HEK293T (cell line): Measurements from ENCODE around the gene CEP68.

Source experiments
- CTCF ChIA-PET: fragments of 350-600 bp; formaldehyde crosslinking; extraction: SDS; loops from one replicate; lab custom pipeline; 2021; ENCODE audit warnings: antibody characterized with exemption, inconsistent platforms; lab: Yijun Ruan, JAX
- POLR2A ChIA-PET: fragments of 350-600 bp; formaldehyde crosslinking; extraction: SDS; loops from one replicate; lab custom pipeline; 2020; ENCODE audit warnings: antibody characterized with exemption, inconsistent platforms; lab: Yijun Ruan, JAX
- DNase-seq: peaks from one replicate; pipeline ENCODE4 v3.0.0; 2012; ENCODE audit warnings: mixed read lengths; ENCODE audit errors: extremely low spot score
- ARNT ChIP-seq: fragments of 450-650 bp; IDR thresholded peaks from 2 replicates; pipeline ENCODE4 v1.6.1; 2017; ENCODE audit warnings: mild to moderate bottlenecking
- BHLHE40 ChIP-seq: fragments of 450-650 bp; IDR thresholded peaks from 2 replicates; pipeline ENCODE4 v1.6.1; 2016; ENCODE audit warnings: mild to moderate bottlenecking, moderate library complexity, borderline replicate concordance
- CTBP1 ChIP-seq: fragments of 450-650 bp; IDR thresholded peaks from 2 replicates; pipeline ENCODE4 v1.6.1; 2016; ENCODE audit warnings: borderline replicate concordance
- ELF4 ChIP-seq: fragments of 450-650 bp; IDR thresholded peaks from 2 replicates; pipeline ENCODE4 v1.6.1; 2017; ENCODE audit warnings: antibody characterized with exemption
- FOXA1 ChIP-seq: fragments of 450-650 bp; IDR thresholded peaks from 2 replicates; pipeline ENCODE4 v1.6.1; 2016; ENCODE audit warnings: mild to moderate bottlenecking
- FOXK2 ChIP-seq: fragments of 450-650 bp; IDR thresholded peaks from 2 replicates; pipeline ENCODE4 v1.6.1; 2016; ENCODE audit warnings: mild to moderate bottlenecking
- FOXM1 ChIP-seq: fragments of 450-650 bp; IDR thresholded peaks from 2 replicates; pipeline ENCODE4 v1.6.1; 2017; ENCODE audit warnings: mild to moderate bottlenecking, borderline replicate concordance
- HDGF ChIP-seq: fragments of 450-650 bp; IDR thresholded peaks from 2 replicates; pipeline ENCODE4 v1.6.1; 2017; ENCODE audit warnings: antibody characterized with exemption, borderline replicate concordance
- L3MBTL2 ChIP-seq: fragments of 450-650 bp; conservative IDR thresholded peaks from 2 replicates; pipeline ENCODE4 v1.6.1; 2016; ENCODE audit warnings: mild to moderate bottlenecking
- LEF1 ChIP-seq: fragments of 450-650 bp; IDR thresholded peaks from 2 replicates; pipeline ENCODE4 v1.6.1; 2017; ENCODE audit warnings: mild to moderate bottlenecking, borderline replicate concordance
- NFRKB ChIP-seq: fragments of 450-650 bp; IDR thresholded peaks from 2 replicates; pipeline ENCODE4 v1.6.1; 2016; ENCODE audit warnings: mild to moderate bottlenecking, moderate library complexity
- SP1 ChIP-seq: fragments of 450-650 bp; IDR thresholded peaks from 2 replicates; pipeline ENCODE4 v1.6.1; 2017
- SUZ12 ChIP-seq: fragments of 450-650 bp; IDR thresholded peaks from 2 replicates; pipeline ENCODE4 v1.6.1; 2016; ENCODE audit warnings: mild to moderate bottlenecking
- TARDBP ChIP-seq: fragments of 450-650 bp; IDR thresholded peaks from 2 replicates; pipeline ENCODE4 v1.6.1; 2016
- ZNF384 ChIP-seq: fragments of 450-650 bp; IDR thresholded peaks from 2 replicates; pipeline ENCODE4 v1.6.1; 2016
- TF ChIP-seq, protein P1 (sequence below): fragments of 450-650 bp; IDR thresholded peaks from 2 replicates; pipeline ENCODE4 v1.6.1; 2016

CEP68 gene

DNA sequence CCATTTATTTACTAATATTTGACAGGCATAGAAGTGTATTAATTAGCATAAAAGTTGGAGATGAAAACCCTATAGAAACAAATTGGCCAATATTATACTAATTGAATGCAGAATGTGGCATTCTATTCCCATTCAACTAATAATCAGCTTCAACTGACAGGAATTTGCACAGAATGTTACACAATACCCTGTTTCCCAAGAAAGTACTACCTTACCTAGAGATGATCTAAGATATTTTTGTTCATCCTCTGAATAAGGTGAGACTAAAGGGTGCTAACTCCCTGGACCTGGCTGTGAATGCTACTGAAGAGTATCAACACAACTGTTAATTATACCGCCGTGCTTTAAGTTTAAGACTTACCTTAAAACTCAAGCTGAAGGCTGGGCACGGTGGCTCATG, 28.9 kb downstream of the CEP68 start:
- CTCF ChIA-PET: no interaction called here
- POLR2A ChIA-PET: no interaction called here

DNA sequence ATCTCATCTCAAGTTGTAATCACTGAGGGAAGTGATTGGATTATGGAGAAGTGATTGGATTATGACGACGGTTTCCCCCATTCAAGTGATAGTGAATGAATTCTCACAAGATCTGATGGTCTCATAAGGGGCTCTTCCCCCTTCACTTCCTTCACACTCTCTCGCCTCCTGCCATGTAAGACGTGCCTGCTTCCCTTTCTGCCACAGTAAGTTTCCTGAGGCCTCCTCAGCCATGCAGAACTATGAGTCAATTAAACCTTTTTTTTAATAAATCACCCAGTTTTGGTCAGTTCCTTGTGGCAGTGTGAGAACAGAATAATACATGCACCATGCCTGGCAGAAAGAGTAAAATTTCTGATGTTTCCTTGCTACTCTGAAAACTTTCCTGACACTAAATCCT, 36.6 kb downstream of the CEP68 start:
- no peak for DNase-seq
- TF ChIP-seq L3MBTL2 (no peak), ARNT (no peak), FOXM1 (no peak), FOXA1 (no peak), ELF4 (no peak), BHLHE40 (no peak), HDGF (no peak), TARDBP (no peak), FOXK2 (no peak), LEF1 (no peak), SP1 (no peak), SUZ12 (no peak), NFRKB (no peak), ZNF384 (no peak), CTBP1 (no peak)
- TF ChIP-seq, protein P1, sequence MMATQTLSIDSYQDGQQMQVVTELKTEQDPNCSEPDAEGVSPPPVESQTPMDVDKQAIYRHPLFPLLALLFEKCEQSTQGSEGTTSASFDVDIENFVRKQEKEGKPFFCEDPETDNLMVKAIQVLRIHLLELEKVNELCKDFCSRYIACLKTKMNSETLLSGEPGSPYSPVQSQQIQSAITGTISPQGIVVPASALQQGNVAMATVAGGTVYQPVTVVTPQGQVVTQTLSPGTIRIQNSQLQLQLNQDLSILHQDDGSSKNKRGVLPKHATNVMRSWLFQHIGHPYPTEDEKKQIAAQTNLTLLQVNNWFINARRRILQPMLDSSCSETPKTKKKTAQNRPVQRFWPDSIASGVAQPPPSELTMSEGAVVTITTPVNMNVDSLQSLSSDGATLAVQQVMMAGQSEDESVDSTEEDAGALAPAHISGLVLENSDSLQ: no peak
- POLR2A ChIA-PET: no interaction called here
- CTCF ChIA-PET: no interaction called here

More for the DNA sequence above, 28.9 kb downstream of the CEP68 start:
- DNase-seq: no peak
- TF ChIP-seq SP1 (no peak), FOXA1 (no peak), L3MBTL2 (no peak), FOXK2 (no peak), LEF1 (no peak), BHLHE40 (no peak), CTBP1 (no peak), HDGF (no peak), ARNT (no peak), TARDBP (no peak), ZNF384 (no peak), FOXM1 (no peak), SUZ12 (no peak), ELF4 (no peak), NFRKB (no peak)
- TF ChIP-seq, protein P1: no peak

DNA sequence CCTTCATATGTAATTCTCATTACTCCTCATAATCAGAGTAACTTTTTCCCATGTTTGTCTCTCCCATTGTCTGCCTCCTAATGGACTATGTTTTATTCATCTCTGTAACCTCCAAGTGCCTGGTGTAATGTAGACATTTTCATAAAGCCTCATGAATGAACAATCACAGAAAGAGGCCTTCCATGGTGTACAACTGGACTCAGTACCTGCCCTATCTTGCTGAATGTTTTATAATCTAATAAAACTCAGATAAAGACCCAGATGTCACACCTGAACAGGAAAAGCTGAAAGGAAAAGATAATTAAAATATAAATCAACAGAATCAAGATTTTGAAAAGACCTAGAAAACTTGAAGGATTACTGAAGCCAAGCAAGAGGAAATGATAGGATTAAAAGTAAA, 37.0 kb downstream of the CEP68 start:
- ChIA-PET POLR2A (no interaction called here), CTCF (no interaction called here)
- DNase-seq: no peak
- TF ChIP-seq ZNF384: no peak
- no peak for TF ChIP-seq SUZ12
- TF ChIP-seq LEF1: no peak
- TF ChIP-seq BHLHE40: no peak
- TF ChIP-seq FOXK2: no peak

DNA sequence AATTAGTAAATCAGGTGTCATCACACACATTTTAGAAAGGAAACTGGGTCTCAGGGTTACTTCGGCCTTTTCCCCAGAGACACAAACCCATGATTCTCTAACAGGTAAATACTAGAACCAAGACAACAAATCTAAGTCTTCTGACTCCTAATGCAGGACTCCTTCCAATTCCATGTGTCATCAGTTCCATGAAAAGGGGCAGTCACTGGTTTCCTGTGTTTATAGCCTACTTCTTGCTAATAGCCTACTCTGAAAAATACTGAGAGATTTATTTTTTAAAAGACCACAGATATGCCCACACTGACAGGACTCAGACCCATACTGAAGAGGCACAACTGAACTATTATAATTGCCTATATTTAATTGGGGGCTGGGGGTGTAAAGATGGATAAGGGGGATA, 40.7 kb downstream of the CEP68 start:
- DNase-seq: no peak
- ChIA-PET CTCF (no interaction called here), POLR2A (no interaction called here)
- TF ChIP-seq SP1: no peak
- TF ChIP-seq TARDBP: no peak
- TF ChIP-seq HDGF: no peak
- TF ChIP-seq, protein P1: no peak
- TF ChIP-seq ELF4: no peak
- TF ChIP-seq BHLHE40: no peak
- TF ChIP-seq FOXK2: no peak
- TF ChIP-seq NFRKB: no peak
- TF ChIP-seq FOXM1: no peak
- no peak for TF ChIP-seq ARNT
- TF ChIP-seq L3MBTL2: no peak
- no peak for TF ChIP-seq FOXA1
- no peak for TF ChIP-seq LEF1
- TF ChIP-seq CTBP1: no peak
- TF ChIP-seq SUZ12: no peak
- TF ChIP-seq ZNF384: no peak

DNA sequence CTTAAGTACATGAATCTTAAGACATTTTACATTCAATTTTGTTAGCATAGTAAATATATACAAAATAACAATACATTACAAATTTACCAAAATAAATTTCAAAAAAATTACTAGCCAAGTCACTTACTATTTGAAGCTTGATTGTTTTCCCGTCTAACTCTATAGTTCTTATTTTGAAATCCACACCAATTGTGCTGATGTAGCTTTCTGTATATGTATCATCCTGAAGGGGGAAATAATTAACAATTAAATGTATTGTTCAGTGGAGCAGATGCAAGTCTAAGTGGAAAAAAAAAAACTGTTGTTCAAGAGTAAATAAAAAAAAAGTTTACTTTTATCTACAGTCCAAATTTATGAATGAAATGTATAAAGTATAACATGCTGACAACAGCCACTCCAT, 41.6 kb downstream of the CEP68 start:
- CTCF ChIA-PET: no interaction called here
- DNase-seq: no peak
- POLR2A ChIA-PET: interaction anchor here (0.6 kb wide), 1 partner anchor 32 kb away, joined by 3 read pairs; the partner anchor contains the start of gene RAB1A
- TF ChIP-seq NFRKB (no peak), CTBP1 (no peak), ARNT (no peak), L3MBTL2 (no peak), SUZ12 (no peak), HDGF (no peak), SP1 (no peak), ELF4 (no peak), TARDBP (no peak), FOXK2 (no peak), ZNF384 (no peak), FOXA1 (no peak), FOXM1 (no peak), BHLHE40 (no peak), LEF1 (no peak)
- TF ChIP-seq, protein P1: no peak
